ENCODE data around the gene PBOV1.

DNA sequence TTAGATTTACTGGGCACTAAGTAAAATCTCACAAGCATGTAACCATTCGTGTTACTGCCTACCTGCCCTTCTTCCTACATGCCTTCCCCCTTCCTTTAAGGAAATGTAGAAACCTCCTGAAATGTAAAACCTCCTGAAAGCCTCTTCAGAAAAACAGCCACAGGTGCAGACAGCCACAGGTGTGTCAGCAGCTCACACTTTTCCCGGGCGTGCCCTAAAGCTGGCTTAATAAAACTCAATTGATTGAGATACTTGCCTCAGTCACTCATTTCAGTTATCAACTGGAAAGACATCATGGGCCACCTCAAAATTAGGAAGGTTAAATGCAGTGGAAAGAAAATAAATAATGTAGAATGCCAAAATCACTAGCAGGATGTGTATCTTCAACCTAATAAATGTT lies 23.1 kb upstream of the PBOV1 start:
- TF ChIP-seq CTCF (conservative IDR thresholded peaks at IDR 0.05; ENCODE audit: low read length) (no peak), EZH2phosphoT487 (IDR thresholded peaks at IDR 0.05; ENCODE audit: borderline replicate concordance, low read depth, low read length) (no peak)

Data from OCI-LY7 (cell line).